C1 segment of cervical spinal cord (tissue), 14 donors: Measurements from ENCODE around the gene GAS7.
A peak's percentile ranks its signal among the peaks of the same experiment; 100 is the strongest.

Source experiments
- DNase-seq, 14 donors: peaks; one replicate each; lab custom pipeline; 2025; lab: John Stamatoyannopoulos, UW

The GAS7 gene

DNA sequence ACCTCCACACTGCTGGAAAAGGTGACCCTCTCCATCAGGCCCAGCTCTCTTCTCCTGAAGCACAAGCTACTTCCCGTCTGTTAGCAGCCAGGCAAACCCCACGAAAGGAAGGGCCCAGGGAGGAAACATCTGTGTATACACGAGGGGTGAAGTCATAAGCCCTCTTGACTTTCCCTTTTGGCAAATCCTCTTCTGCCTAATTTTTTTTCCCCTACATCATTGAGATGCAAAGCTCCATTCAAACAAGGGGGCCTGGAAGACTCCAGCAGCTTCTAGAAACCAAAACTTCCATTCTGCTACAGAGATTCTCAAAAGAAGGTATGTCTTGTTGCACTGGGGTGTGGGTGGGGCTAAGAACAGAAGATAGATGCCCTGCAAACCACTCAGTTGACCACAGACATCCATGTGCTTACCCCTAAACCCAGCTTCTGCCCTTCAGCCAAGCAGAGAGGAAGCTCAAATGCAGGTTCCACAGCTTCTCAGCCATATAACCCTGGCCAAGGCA is 147.8 kb downstream of the GAS7 start:
- peak in 5 of 14 donors; percentile 16 to 45 (median 30) for DNase-seq

DNA sequence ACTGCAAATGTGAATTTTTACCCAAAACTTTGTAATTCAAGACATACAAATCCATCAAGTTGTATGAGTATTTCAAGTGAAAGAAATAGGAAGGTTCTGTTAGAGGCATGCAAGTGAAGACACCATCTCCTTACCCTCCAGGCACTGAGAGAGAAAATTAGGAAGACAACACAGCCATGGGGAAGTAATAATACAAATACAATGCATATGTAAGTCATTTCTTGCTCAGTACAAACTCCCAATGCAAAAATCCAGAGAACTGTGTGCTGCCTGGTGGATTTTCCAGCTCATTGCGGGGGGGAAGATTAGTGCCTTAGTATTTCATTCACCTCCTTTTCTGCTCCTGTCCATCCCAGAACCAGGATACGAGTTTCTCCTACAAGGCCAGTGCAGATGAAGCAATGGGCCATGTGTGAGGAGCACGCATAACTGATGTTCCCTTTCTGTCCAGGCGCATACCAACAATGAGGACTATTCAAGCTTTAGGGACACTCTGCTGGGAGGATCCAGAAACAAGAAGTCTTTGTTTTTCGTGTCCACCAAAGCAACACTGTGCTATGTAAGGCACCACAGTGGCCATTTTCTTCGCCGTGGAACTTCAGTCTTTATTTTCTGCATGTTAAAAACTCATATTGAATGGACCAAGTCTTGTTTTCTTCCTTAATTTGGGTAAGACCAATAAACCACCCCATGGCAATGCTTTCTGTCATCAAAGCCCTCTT is 149.6 kb downstream of the GAS7 start:
- DNase-seq = peak in 12 of 14 donors; percentile 19 to 79 (median 64)

GRCh38 chr17:10046786-10047785 is 151.3 kb downstream of the GAS7 start:
- no peak for DNase-seq

- no peak for DNase-seq
Measured at GRCh38 chr17:10045871-10046658, 152.3 kb downstream of the GAS7 start.

DNA sequence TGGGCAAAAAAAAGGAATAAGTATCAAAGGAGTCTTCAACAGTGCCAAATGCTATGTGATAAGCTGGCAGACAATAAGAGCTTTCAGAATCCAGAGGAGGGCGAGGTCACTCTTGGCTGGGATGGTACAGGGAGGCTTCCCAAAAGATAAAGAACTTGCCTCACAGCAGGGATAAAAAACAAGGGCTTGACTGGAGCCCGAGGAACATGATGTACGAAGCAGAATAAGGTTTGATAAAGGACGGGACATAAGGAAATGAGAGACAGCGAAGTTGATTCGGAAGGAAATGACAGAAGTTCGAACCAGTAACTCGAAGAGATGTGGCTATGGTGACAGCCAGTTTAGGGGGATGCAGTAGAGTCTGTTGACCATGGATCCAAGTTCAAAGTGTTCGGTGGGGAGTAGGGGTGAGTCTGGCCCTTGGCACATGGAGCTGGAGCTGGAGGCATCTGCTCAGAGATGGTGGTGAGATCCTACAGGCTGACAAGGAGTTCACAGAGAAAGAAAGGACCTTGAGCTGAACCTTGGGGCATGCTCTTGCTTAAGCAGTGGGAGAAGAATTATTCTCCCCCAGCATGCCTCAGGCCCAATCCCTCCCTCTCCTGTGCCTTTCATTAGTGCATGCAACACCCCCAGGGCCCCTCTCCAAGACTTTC is 155.7 kb downstream of the GAS7 start:
- peak in 1 of 14 donors; percentile 14 for DNase-seq

DNA sequence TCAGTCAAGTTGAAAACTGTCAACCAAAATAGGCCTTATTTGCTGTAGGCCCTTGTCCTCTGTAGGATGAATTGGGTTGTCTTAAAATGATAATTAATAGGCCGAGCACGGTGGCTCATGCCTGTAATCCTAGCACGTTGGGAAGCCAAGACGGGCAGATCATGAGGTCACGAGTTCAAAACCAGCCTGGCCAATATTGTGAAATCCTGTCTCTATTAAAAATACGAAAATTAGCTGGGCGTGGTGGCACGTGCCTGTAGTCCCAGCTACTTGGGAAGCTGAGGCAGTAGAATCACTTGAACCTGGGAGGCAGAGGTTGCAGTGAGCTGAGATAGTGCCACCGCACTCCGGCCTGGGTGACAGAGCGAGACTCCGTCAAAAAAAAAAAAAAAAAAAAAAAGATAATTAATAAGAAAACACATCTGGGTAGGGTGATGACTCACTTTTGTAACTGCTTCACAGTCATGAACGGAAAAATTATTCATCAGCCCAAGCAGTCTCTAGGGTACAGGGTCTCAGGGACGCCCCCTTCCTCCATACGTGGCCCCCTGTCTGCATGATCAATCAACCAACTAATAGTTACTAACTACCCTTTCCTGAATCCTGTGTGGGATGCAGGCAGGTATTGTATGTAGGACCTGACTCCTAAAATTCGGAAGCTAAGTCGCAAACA is 156.4 kb downstream of the GAS7 start:
- DNase-seq = no peak

DNA sequence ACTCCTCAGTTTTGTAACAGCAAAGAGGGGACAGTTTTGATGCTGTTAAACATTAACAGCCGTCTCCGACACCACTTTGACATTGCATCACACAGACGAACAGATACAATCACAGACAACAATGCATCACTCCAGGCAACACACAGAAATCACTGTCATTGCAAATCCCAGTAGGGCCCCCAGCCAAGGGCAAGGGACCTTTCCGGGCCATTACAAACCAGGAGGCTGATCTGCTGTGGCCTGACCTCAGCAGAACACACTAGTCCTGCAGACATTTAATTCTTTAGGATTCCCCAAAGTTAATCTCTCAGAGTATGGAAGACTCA is 157.2 kb downstream of the GAS7 start:
- DNase-seq = no peak

GRCh38 chr17:10036511-10037061 is 161.8 kb downstream of the GAS7 start:
- peak in 12 of 14 donors; percentile 28 to 90 (median 78) for DNase-seq

GRCh38 chr17:10035885-10036284 is 162.5 kb downstream of the GAS7 start:
- DNase-seq = no peak

GRCh38 chr17:10034719-10035475 is 163.5 kb downstream of the GAS7 start:
- DNase-seq = peak in 4 of 14 donors; percentile 33 to 41 (median 36)

DNA sequence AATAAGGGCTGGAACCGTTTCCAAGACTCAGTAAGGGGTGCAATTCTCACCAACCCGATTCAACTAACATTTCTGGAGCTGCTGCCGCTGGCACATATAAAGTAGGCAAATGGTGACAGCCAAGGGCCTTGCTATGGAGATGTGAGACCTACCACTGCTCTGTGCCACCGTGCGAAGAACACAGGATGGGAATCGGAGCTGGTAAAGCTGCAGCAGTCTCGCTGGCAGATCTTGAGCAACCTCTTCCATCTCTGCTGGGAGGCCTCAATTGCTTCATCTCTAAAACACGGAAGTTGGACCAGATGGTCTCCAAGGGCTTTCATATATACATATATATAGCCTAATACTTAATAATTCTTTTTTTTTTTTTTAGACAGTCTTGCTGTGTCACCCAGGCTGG is 164.4 kb downstream of the GAS7 start:
- peak in 6 of 14 donors; percentile 18 to 64 (median 42) for DNase-seq

DNA sequence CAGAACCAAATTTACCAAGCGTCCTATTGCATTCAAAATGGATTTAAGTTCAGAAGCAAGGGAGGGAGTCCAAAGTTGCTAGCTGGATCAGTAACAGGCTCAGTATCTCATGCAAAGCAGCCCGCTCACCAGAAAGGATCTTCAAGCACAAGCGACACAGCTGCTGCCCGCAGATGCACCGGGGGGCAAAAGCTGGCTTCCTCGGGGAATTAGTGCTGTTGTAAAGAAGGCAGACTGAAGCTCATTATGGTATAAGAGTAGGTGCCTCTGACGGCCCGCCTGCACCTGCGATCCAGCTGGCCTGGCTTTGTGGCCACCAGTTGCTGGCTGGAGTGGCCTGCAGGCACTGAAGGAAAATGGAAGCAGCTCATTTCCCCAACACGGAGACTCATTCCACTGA is 165.0 kb downstream of the GAS7 start:
- DNase-seq = peak in 4 of 14 donors; percentile 41 to 65 (median 60)

DNA sequence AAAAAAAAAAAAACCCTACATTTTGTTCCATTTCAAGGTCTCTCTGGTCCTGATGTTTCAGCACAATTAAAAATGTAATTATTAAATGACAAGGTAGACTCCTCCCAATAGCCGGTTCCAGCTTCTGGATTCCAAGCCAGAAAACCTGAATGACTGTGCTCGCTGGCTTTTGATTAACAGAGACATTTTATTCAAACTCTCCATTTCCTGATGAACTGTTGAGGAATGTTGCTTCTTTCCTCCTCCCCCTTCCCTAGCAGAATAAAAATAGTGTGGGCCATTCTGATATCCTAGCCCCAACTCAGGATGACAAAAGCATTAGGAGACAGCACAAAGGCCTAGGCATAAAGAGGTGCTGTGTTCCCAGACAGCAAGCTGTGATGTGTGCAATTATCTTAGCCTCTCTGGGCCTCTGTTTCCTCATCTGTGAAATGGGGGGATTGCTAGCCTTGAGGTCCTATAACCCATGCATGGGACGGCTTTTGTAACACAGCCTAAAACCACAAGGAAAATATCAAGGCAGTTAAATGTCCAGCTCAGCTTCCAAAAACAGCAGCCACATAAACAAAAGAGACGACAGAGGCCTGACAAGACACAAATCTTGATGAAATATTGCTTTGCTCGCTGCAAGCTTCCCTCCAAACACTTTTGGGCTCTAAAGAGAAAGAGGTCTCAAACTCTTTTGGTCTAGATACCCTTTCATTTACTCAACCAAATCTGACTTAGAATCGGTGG is 166.1 kb downstream of the GAS7 start:
- no peak for DNase-seq

- DNase-seq = no peak
Measured at GRCh38 chr17:10031606-10032005, 166.8 kb downstream of the GAS7 start.

- no peak for DNase-seq
Measured at GRCh38 chr17:10031127-10031526, 167.3 kb downstream of the GAS7 start.

DNA sequence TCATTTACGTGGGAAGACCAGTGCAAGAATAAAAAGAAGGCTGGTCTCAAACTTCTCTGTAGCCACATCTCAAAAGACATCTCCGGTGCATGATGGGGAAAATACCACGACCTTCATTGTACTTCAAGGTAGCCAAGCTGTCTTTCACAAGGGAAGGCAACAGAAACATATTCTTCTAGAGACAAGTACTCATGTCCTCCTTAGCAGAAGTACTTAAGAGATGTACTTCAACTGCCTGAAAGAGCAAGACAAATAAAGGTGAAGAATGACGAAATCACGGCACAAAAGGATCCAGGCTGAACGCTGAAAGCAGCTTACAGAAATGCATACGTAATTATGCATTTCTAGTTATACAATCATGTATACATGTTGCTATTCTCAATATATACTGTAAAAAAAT is 169.3 kb downstream of the GAS7 start:
- DNase-seq = no peak

GRCh38 chr17:10025976-10026901 is 172.2 kb downstream of the GAS7 start:
- peak in 4 of 14 donors; percentile 15 to 20 (median 17) for DNase-seq

DNA sequence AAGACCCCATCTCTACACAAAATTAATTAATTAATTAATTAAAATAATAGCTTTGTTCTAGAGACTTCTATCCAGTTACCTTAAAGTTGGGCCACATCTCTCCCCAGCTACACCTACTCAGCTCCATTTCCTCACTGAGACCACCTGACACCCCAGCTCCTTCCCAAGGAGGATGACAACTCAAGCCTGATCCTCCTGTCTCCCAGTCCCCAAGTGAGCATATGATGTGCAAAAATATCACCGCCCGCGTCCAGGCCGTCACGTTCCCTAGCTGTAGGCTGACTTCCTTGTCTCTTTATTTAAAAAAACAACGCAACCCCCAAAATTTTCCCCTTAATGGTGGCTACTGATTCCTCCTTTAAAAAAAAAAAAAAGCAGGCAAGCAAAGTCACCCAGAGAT is 173.2 kb downstream of the GAS7 start:
- DNase-seq = no peak
